ENCODE data around the gene TEX11.
"Not testable (repeated sequence)": the region's sequence is repeated elsewhere in the genome, so short reads cannot be mapped to it uniquely, and the experiment has no call there.

Gene TEX11

DNA sequence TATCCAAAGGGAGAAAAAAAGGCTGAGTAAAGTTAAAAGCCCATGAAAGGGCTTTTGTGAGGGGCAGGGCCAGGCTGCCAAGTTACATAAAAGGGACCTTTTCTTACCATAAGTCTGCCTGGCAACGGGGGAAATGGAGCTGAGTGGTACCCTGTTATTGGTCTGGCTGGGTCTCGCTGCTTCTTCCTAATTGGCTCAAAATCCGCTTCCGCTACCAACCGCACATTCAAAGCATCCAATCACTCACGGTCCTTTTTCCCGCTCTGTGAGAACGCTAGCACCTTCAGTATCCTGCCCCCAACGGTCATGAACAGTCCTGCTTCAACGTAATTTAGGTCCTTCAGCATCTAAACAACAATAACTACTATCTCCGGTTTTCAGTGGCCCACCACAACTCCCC is 611 bp downstream of the TEX11 start:
- TF ChIP-seq, protein P1, sequence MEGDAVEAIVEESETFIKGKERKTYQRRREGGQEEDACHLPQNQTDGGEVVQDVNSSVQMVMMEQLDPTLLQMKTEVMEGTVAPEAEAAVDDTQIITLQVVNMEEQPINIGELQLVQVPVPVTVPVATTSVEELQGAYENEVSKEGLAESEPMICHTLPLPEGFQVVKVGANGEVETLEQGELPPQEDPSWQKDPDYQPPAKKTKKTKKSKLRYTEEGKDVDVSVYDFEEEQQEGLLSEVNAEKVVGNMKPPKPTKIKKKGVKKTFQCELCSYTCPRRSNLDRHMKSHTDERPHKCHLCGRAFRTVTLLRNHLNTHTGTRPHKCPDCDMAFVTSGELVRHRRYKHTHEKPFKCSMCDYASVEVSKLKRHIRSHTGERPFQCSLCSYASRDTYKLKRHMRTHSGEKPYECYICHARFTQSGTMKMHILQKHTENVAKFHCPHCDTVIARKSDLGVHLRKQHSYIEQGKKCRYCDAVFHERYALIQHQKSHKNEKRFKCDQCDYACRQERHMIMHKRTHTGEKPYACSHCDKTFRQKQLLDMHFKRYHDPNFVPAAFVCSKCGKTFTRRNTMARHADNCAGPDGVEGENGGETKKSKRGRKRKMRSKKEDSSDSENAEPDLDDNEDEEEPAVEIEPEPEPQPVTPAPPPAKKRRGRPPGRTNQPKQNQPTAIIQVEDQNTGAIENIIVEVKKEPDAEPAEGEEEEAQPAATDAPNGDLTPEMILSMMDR (conservative IDR thresholded peaks at IDR 0.05; ENCODE audit: low read length) = no peak
- DNase-seq (ENCODE audit: low read depth) = no peak
- H3K4me3 ChIP-seq (ENCODE audit: low read length) = no peak overlapping the region

DNA sequence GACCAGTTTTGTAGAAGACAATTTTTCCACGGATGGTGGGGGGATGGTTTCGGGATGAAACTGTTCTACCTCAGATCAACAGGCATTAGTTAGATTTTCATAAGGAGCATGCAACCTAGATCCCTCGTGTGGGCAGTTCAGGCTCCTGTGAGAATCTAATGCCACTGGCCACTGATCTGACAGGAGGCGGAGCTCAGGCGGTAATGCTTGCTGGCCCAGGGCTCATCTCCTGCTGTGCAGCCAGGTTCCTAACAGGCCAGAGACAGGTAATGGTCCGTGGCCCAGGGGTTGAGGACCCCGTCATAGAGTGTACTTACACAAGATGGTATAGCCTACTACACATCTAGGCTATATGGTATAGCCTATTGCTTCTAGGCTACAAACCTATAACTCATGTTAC is 7.0 kb downstream of the TEX11 start:
- TF ChIP-seq, protein P1 (conservative IDR thresholded peaks at IDR 0.05; ENCODE audit: low read length) = no peak
- no peak for DNase-seq (ENCODE audit: low read depth)
- no peak overlapping the region for H3K4me3 ChIP-seq (ENCODE audit: low read length)

DNA sequence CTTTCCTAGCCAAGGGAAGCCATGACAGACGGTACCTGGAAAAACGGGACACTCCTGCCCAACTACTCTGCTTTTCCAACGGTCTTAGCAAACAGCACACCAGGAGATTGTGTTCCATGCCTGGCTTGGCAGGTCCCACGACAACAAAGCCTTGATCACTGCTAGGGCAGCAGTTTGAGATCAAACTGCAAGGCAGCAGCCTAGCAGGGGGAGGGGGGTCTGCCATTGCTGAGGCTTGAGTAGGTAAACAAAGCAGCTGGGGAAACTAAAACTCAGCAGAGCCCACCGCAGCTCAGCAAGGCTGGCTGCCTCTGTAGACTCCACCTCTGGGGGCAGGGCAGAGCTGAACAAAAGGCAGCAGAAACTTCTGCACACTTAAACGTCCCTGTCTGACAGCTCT is 18.1 kb downstream of the TEX11 start:
- not testable (repeated sequence) for DNase-seq (ENCODE audit: low read depth); H3K4me3 ChIP-seq (ENCODE audit: low read length)

DNA sequence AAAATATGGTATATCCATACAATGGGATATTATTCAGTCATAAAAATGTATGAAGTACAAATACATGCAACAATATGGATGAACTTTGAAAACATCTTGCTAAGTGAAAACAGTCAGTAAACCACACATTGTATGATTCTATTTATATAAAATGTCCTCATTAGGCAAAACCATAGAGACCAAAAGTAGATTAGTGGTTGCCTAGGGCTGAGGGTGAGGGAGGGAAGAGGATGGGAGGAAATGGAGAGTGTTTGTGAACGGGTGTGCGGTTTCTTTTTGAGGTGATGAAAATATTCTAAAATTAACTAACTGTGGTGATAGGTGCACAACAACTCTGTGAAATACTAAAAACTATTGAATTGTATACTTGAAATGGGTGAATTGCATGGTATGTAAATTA is 29.6 kb downstream of the TEX11 start:
- TF ChIP-seq, protein P1 (conservative IDR thresholded peaks at IDR 0.05; ENCODE audit: low read length) = no peak
- no peak overlapping the region for H3K4me3 ChIP-seq (ENCODE audit: low read length)
- DNase-seq (ENCODE audit: low read depth) = no peak

DNA sequence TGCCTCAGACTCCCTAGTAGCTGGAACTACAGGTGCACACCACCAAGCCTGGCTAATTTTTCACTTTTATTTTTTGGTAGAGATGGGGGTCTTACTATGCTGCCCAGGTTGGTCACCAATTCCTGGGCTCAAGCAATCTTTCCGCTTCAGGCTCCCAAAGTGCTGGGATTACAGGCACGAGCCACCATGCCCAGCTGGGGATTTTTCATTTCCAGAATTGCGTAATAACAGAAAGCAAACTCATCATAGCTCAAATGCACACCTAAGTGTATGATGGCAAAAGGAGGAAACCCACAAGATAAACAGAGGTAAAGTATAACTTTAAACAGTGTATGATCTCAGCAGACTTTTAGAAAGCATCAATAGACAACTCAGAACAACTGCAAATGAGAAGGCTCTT is 56.2 kb downstream of the TEX11 start:
- TF ChIP-seq, protein P1 (conservative IDR thresholded peaks at IDR 0.05; ENCODE audit: low read length) = no peak
- no peak overlapping the region for H3K4me3 ChIP-seq (ENCODE audit: low read length)
- DNase-seq (ENCODE audit: low read depth) = no peak

DNA sequence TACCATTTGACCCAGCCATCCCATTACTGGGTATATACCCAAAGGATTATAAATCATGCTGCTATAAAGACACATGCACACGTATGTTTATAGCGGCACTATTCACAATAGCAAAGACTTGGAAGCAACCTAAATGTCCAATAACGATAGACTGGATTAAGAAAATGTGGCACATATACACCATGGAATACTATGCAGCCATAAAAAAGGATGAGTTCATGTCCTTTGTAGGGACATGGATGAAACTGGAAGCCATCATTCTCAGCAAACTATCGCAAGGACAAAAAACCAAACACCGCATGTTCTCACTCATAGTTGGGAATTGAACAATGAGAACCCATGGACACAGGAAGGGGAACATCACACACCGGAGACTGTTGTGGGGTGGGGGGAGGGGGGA is 64.4 kb downstream of the TEX11 start:
- DNase-seq (ENCODE audit: low read depth); H3K4me3 ChIP-seq (ENCODE audit: low read length): not testable (repeated sequence)

DNA sequence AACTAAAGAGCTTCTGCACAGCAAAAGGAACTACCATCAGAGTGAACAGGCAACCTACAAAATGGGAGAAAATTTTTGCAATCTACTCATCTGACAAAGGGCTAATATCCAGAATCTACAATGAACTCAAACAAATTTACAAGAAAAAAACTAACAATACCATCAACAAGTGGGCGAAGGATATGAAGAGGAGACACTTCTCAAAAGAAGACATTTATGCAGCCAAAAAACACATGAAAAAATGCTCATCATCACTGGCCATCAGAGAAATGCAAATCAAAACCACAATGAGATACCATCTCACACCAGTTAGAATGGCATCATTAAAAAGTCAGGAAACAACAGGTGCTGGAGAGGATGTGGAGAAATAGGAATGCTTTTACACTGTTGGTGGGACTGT is 64.9 kb downstream of the TEX11 start:
- not testable (repeated sequence) for H3K4me3 ChIP-seq (ENCODE audit: low read length); DNase-seq (ENCODE audit: low read depth)

DNA sequence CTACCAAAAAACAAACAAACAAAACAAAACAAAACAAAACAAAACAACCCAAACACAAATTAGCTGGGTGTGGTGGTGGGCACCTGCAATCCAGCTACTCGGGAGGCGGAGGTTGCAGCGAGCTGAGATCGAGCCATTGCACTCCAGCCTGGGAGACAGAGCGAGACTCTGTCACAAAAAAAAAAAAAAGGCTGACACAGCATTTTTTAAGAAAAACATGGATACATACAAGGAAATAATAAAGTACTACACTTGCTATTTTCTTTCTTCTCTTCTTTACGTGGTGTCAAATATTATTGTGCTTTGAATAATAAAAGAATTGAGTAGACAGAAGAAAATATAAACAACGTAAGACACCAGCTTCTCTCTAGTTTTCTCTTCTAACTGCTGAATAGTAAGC is 73.9 kb downstream of the TEX11 start:
- no peak overlapping the region for H3K4me3 ChIP-seq (ENCODE audit: low read length)
- no peak for DNase-seq (ENCODE audit: low read depth)
- TF ChIP-seq, protein P1 (conservative IDR thresholded peaks at IDR 0.05; ENCODE audit: low read length) = no peak

DNA sequence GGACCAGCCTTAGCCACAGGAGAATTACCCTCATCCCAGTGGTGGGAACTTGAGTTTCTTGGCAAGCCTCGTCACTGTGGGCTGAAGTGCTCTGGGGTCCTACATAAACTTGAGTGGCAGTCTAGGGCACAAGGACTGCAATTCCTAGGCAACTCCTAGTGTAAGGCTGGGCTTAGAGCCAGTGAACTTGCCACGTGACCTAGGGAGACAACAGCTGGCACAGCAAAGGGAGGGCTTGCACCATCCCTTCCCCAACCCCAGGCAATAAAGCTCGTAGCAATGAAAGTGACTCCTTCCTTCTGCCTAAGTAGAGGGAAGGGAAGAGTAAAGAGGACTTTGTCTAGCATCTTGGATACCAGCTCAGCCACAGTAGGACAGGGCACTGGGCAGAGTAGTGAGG is 81.8 kb downstream of the TEX11 start:
- DNase-seq (ENCODE audit: low read depth) = peak; percentile 0
- TF ChIP-seq, protein P1 (conservative IDR thresholded peaks at IDR 0.05; ENCODE audit: low read length) = no peak
- H3K4me3 ChIP-seq (ENCODE audit: low read length) = no peak overlapping the region

Data from AG10803 (cell line).